NCI-H226 (cell line): Measurements from ENCODE around the gene TASP1.

ENCODE experiments used
- DNase-seq: peaks from one replicate; pipeline ENCODE4 v3.0.0-alpha.2; 2015

Gene TASP1

DNA sequence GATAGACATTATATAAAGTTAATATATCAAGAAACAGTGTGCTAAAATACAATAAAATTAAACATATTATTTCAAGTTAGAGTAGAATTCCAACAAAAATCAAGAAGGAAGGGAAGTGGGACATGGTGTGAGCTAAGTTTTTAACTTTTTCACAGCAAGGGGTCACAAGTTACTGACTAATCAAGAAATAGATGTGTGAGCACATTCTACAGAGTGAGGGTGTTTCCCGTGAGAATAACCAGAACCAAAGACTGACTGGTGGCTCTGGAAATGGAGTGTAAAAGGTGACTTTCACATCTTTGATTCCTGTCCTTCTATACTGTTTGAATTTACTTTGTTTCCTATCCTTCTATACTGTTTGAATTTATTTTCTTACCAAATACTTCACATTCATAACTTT is 206.6 kb downstream of the TASP1 start:
- no peak for DNase-seq

- peak; percentile 24 for DNase-seq
Measured at GRCh38 chr20:13430346-13431002, 208.3 kb downstream of the TASP1 start.

DNA sequence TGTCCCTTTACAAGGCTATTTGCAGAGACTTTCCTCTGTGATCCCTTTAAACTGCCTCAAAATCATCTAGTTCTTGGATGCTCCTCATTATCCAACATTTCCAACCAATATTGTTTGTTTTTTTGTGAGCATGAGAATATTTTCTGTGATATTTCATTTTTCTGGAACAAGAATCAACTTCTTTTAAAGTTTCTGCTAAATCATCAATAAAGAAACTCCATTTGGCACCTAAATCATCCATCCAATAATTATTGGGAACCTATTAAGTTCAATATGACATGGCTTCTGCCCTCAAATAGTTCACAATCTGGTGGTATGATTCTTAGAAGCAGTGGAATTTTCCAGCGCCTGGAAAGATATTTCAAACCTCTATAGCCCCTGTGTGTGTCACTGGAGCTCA is 210.0 kb downstream of the TASP1 start:
- DNase-seq = no peak

GRCh38 chr20:13426870-13427269 is 211.9 kb downstream of the TASP1 start:
- no peak for DNase-seq

DNA sequence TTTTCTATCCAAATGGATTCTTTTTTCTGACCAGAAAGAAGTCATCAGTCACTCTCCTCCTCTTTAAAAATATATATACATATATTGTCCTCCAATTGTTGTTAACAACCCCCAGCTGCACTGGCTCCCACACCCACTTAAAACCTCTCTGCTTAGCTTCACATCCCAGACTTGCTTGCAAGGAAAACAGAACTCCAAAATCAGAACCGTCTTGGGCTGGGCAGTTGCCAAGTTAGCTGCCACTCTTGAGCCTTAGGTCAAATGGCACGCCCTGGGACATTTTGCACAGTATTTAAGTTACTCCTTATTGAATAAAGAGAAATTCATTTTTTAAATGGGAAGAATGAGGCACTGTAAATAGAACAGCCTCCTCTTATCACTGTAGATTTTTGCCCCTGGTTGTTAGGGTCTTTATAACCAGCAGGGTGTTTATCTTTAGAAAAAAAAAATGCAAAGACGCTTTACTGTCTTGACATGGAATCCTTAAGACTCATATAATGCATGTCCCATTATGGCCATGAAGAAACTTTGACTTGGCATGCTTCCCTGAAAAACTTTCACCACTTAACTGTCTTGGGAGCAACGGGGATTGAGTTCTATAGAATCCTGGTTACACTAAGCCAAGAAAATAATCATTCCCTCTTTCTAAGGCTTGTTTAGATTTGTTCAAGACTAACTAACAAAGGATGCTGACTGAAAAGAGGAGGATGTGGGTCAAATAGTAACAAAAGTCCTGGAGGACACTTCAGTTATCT is 213.2 kb downstream of the TASP1 start:
- DNase-seq = no peak

DNA sequence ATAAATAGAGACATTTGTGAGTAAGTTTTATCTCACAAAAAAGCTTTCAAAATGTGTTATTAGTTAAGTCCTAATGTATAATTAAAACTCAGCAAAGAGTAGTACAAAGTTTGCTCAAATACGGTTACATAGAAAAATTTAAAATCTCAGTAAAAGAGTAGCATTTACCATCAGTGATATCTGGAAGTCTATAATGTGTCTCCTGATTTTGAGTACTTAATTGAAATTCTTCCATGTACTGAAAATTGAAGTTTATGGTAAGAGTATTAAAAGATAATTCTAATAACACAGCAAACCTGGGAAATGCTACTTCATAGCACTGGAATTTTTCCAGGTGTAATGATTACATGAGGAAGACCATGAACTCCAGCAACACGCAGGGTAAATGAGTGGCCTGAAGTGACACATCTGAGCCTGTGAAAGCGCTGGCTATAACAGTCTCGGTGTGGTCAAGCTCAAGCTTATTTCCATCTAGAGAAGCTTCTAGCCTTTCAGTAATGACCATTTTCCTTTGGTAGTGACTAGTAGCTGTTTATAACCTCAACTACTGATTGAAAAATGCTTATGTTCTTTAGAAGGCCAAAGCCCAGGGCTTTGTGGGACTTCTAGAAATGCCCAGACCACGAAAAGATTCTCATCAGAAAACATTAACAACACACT is 214.4 kb downstream of the TASP1 start:
- DNase-seq = no peak

GRCh38 chr20:13423472-13424173 is 215.1 kb downstream of the TASP1 start:
- DNase-seq = no peak

GRCh38 chr20:13422637-13423036 is 216.1 kb downstream of the TASP1 start:
- DNase-seq = no peak

- no peak for DNase-seq
Measured at GRCh38 chr20:13420625-13421024, 218.1 kb downstream of the TASP1 start.

- no peak for DNase-seq
Measured at GRCh38 chr20:13419477-13419876, 219.3 kb downstream of the TASP1 start.

DNA sequence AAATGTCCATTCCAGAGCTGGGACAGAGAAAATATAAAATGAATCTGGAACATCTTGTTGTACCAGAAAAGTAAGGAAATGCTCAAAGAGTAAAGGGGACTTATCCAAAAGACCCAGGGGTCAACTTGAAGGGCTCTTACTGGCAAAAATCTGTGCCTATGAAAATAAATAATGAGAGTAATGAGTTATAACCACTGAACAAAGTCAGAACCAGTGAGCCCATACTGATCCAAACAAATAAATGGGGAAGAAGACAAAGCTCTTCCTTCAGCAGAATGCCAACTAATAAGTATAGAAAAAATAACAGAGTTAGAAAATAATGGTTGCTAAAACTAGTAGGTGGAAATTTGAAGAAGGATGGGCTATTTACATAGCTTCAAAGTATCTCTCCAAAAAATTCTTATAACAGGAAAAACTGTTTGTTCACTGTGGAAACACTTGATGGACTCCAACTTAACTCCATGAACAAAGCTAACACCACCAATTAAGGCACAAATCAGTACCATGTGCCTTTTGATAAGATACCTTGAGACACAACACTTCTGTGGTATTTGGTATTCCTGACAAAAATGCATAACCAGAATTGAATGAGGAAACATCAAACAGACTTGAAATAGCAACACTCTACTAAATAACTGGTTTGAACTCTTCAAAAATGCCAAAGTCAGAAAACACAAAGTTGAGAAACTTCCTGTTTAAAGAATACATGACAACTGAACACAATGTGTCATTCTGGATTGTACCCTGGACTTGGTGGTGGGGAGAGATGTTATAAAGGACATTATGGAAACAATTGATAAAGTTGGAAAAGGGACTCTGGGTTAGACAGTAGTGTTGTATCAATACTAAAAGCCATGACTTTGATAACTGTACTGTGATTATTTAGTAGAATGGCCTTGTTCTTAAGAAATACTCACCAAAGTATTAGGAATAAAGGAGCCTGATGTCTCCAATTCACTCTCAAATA is 220.2 kb downstream of the TASP1 start:
- DNase-seq = no peak

DNA sequence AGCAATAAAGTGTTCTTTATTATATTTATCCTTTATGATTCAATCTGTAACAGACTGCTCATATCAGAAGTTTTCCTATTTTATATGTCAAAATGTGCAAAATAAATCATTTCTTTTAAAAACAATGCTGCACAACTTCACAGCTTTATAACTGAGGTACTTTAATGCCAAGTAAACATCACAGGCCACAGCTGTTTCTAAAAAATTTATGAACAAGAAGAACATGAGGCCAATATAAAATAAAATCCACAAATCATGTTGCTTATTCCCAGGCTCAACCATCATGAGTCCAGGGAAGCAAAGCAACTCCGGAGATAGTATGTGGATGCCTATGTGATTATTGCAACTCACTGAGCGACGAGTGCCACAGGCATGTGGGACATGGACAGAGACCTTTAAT is 222.2 kb downstream of the TASP1 start:
- DNase-seq = no peak

DNA sequence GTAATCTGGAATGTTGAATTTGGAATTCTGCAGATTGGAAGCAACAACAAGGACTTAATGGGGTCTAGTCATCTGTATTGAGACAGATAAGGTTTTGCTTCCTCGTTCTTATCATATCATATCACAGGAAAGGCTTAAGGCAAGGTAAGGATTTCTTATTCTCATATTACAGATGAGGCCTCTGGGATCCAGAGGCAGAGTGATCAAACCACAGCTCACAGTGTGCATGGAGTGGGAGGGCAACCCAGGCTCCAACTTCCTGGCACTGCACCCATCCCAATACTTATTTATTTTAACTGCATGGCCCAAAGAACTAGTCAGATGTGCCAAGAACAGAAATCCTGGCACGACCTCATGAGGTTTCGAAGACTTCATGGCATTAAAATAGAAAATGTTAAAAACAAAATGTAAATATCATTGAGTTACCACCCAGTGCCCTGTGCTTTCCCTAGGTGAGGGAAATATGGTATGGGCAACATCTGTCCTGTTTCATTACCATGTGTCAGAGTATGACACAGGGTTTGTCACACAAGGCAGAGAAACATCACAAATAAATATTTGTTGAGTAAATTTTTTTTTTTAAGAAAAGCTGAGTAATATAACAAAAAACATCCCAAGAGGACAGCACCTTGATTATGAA is 225.8 kb downstream of the TASP1 start:
- peak; percentile 64 for DNase-seq

- no peak for DNase-seq
Measured at GRCh38 chr20:13404293-13404692, 234.4 kb downstream of the TASP1 start.

DNA sequence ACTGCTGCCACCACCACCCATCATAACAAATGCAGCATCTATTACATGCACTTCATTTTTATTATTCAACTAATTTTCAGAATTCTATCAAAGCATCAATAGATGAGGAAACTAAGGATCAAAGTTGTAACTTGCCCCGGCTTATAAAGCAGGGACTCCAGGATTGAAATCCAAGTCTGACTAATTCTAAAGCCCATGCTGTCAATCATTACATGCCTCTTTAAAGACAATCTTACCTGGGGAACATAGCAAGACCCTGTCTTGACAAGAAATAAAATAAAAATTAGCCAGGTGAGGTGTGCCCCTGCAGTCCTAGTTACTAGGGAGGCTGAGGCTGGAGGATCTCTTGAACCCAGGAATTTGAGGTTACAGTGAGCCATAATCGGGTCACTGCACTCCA is 235.3 kb downstream of the TASP1 start:
- no peak for DNase-seq

DNA sequence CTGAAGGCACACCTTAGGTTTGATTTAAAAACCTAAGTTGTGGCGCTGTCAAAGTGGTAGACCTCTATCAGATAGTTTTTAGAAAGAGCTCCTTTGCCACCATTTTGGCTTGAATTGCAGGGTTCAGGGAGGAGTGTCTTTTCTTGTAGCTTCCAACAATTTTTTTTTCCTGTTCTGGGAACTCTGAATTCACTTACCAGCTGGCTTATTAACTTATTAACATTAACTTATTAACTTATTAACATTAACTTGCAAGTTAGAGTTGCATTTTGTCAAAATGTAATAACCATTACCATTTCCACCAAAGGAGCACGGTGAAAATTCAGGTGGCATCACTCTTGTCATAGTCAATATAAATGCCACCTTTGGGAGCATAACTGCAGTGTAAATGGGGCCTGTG is 235.7 kb downstream of the TASP1 start:
- DNase-seq = no peak

DNA sequence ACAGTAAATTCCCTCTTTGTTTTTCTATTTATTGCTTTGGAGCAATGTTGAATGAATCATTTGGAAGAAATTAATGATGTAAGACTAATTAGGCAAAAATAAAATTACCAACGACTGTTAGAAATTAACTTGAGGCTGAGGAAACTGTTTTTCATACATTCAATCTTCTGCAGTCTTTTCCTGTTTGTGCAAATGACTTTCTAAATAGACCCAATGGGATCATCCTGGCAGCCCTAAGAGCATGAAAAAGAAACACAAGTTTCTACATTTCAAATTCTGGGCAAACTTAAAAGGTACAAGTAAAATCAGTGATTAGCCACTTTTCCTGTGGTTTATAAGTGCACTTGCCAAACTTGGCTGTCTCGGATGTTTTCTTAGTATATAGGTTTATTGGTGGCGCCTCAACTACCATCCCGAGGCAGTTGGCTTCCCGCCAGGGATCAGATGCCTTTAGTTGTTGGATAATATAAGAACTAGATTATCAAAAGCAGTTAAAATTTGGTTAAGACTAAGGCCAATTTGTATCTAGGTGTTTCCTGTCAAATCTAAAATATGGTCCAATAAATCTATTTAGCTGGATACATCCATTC is 236.5 kb downstream of the TASP1 start:
- DNase-seq = no peak

DNA sequence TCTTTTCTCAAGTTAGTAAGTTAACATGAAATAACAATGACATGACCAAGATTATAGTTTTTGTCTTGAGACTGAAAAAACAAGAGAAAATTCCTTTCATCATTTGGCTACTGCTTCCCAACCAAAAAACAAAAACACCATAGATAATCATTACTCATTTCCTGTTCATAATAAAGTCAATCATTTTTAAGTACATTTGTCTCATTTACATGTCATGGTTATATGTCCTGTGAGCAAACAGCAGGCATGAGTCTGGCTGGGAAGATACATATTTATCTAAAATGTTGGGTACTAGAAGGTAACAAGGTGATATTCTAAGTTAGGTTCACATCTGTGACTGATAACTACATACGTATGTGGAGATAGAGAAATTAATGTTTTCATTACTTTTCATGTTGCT is 237.1 kb downstream of the TASP1 start:
- DNase-seq = no peak

GRCh38 chr20:13400453-13400852 is 238.3 kb downstream of the TASP1 start:
- DNase-seq = no peak

DNA sequence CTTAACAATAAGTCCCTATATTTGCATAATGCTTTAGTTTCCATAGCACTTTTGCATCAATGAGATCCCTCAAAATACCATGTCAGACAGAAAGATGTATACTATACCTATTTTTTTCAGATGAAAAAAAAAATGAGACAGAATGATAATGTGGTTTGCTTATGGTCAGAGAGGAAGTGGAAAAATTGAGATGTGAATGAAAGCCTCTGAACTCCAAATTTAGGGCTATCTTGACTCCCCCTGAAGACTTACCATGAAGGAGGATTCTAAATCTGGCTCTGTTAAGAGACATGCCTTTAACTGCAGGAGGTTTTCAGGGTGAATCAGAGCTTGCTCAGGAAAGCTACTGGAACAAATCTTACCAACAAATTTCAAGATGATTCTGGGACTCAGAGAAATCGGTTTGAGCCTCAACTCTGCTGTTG is 241.4 kb downstream of the TASP1 start:
- DNase-seq = no peak

GRCh38 chr20:13396826-13397225 is 241.9 kb downstream of the TASP1 start:
- no peak for DNase-seq
